SK-N-SH (cell line): Measurements from ENCODE around the gene SAP30L. TPM values are rescaled to one million over a fixed set of nuclear protein-coding genes. Genes with fewer than 3 reads are reported as not detected.

Source experiments
- CTCF ChIA-PET: fragments of 300-600, 350-600 bp; formaldehyde crosslinking; extraction: SDS; loops from one replicate; lab custom pipeline; 2021; lab: Yijun Ruan, JAX
- POLR2A ChIA-PET: fragments of 350-600 bp; sonication (Branson Sonifier 250); formaldehyde crosslinking; extraction: SDS; loops from one replicate; lab custom pipeline; 2020; ENCODE audit warnings: antibody characterized with exemption, inconsistent platforms; lab: Yijun Ruan, JAX
- DNase-seq: peaks from one replicate; pipeline ENCODE4 v3.0.0; 2012
- H2AFZ ChIP-seq: fragments of 200-600 bp; sonication (generic); 2 replicates; pipeline ENCODE4 v1.8.1; 2016; ENCODE audit warnings: antibody characterized with exemption, mild to moderate bottlenecking, low read depth
- H3F3A ChIP-seq: fragments of 200-600 bp; sonication (generic); replicated peaks from 2 replicates; pipeline ENCODE3; 2016; ENCODE audit warnings: antibody characterized with exemption, mild to moderate bottlenecking; ENCODE audit not compliant: insufficient read depth
- H3K27ac ChIP-seq, 2 experiments: fragments of 200-500 bp in 1 of 2; fragments of 200-600 bp in 1 of 2; sonication (Bioruptor generic) in 1 of 2; sonication (generic), shearing (Covaris generic) in 1 of 2; 2 replicates each; pipeline versions ENCODE4 v1.5.1 to v1.6.1; 2014 to 2016; ENCODE audit warnings: low read depth in 2 of 2, inconsistent platforms in 1 of 2, low read length in 1 of 2, mild to moderate bottlenecking in 1 of 2, mixed read lengths in 1 of 2
- H3K27me3 ChIP-seq: fragments of 200-600 bp; sonication (generic), shearing (Covaris generic); 2 replicates; pipeline ENCODE4 v1.6.1; 2016; ENCODE audit warnings: mixed run types; ENCODE audit not compliant: insufficient read depth
- H3K36me3 ChIP-seq, 2 experiments: fragments of 200-500 bp in 1 of 2; fragments of 200-600 bp in 1 of 2; sonication (Bioruptor generic) in 1 of 2; sonication (generic) in 1 of 2; replicated peaks in 1 of 2; 2 replicates each; pipeline versions ENCODE3 to v1.5.1; 2014 to 2016; ENCODE audit warnings: low read length in 1 of 2, mild to moderate bottlenecking in 1 of 2; ENCODE audit not compliant: insufficient read depth in 2 of 2, control insufficient read depth in 1 of 2
- H3K4me1 ChIP-seq, 2 experiments: fragments of 200-500 bp in 1 of 2; fragments of 200-600 bp in 1 of 2; sonication (Bioruptor generic) in 1 of 2; sonication (generic), shearing (Covaris generic) in 1 of 2; 2 replicates each; pipeline versions ENCODE4 v1.5.1 to v1.6.1; 2014 to 2016; ENCODE audit warnings: low read depth in 1 of 2, low read length in 1 of 2, mixed run types in 1 of 2; ENCODE audit not compliant: insufficient read depth in 2 of 2, control insufficient read depth in 1 of 2
- H3K4me2 ChIP-seq: fragments of 200-600 bp; sonication (generic), shearing (Covaris generic); 2 replicates; pipeline ENCODE4 v1.6.1; 2017; ENCODE audit warnings: mixed run types
- H3K4me3 ChIP-seq, 2 experiments: fragments of 200-500 bp in 1 of 2; fragments of 200-600 bp in 1 of 2; sonication (Bioruptor generic) in 1 of 2; sonication (generic), shearing (Covaris generic) in 1 of 2; 2 replicates each; pipeline versions ENCODE4 v1.5.1 to v1.8.1; 2014 to 2016; ENCODE audit warnings: low read depth in 2 of 2, inconsistent platforms in 1 of 2, low read length in 1 of 2, mild to moderate bottlenecking in 1 of 2, mixed read lengths in 1 of 2, moderate library complexity in 1 of 2
- H3K79me2 ChIP-seq: fragments of 200-600 bp; sonication (generic); 2 replicates; pipeline ENCODE4 v1.8.1; 2017; ENCODE audit warnings: mild to moderate bottlenecking; ENCODE audit not compliant: insufficient read depth
- H3K9ac ChIP-seq: fragments of 200-600 bp; sonication (generic); 2 replicates; pipeline ENCODE4 v1.6.1; 2017; ENCODE audit warnings: mixed run types
- H3K9me2 ChIP-seq: fragments of 200-600 bp; sonication (generic); 2 replicates; pipeline ENCODE4 v1.6.1; 2017; ENCODE audit warnings: mixed run types
- H3K9me3 ChIP-seq: fragments of 200-600 bp; sonication (generic); 2 replicates; pipeline ENCODE4 v1.6.1; 2017; ENCODE audit warnings: mixed run types, mild to moderate bottlenecking, moderate library complexity
- H4K20me1 ChIP-seq: fragments of 200-600 bp; sonication (generic); 2 replicates; pipeline ENCODE4 v1.6.1; 2017; ENCODE audit warnings: mild to moderate bottlenecking, mixed run types; ENCODE audit not compliant: insufficient read depth
- CHD2 ChIP-seq: fragments of 150-350 bp; IDR thresholded peaks from 2 replicates; pipeline ENCODE4 v1.6.1; 2018; ENCODE audit warnings: low read length; ENCODE audit not compliant: partially characterized antibody
- CTCF ChIP-seq: fragments of 200-600 bp; sonication (generic); IDR thresholded peaks from 2 replicates; pipeline ENCODE4 v1.6.1; 2017; ENCODE audit warnings: antibody characterized with exemption, mild to moderate bottlenecking, moderate library complexity
- EZH2phosphoT487 ChIP-seq: fragments of 200-600 bp; sonication (generic); IDR thresholded peaks from 2 replicates; pipeline ENCODE4 v1.6.1; 2017; ENCODE audit warnings: low read depth, mixed run types, mild to moderate bottlenecking, antibody characterized with exemption, moderate library complexity, borderline replicate concordance
- FOSL2 ChIP-seq: IDR thresholded peaks from 2 replicates; pipeline ENCODE4 v1.4.0; 2012; ENCODE audit warnings: low read depth, mild to moderate bottlenecking, moderate library complexity, borderline replicate concordance
- MXI1 ChIP-seq: IDR thresholded peaks from 2 replicates; pipeline ENCODE4 v1.6.1; 2012; ENCODE audit warnings: mild to moderate bottlenecking, low read depth, low read length, improper control_type of control experiment
- PBX3 ChIP-seq: IDR thresholded peaks from 2 replicates; pipeline ENCODE4; 2012
- RCOR1 ChIP-seq: fragments of 150-350 bp; IDR thresholded peaks from 2 replicates; pipeline ENCODE4 v1.6.1; 2017; ENCODE audit warnings: antibody characterized with exemption, low read length
- REST ChIP-seq: IDR thresholded peaks from 2 replicates; pipeline ENCODE4 v1.6.1; 2012; ENCODE audit warnings: mild to moderate bottlenecking, low read depth, low read length, moderate library complexity
- RXRA ChIP-seq: IDR thresholded peaks from 2 replicates; pipeline ENCODE4 v1.4.0; 2012; ENCODE audit warnings: low read depth, mild to moderate bottlenecking, borderline replicate concordance
- TAF1 ChIP-seq: IDR thresholded peaks from 2 replicates; pipeline ENCODE4 v1.6.1; 2012; ENCODE audit warnings: low read depth, mild to moderate bottlenecking, low read length, moderate library complexity, borderline replicate concordance
- TCF12 ChIP-seq: IDR thresholded peaks from 2 replicates; pipeline ENCODE4 v1.4.0; 2012
- YY1 ChIP-seq: IDR thresholded peaks from 2 replicates; pipeline ENCODE4 v1.4.0; 2012; ENCODE audit warnings: low read depth, mild to moderate bottlenecking
- ZBTB33 ChIP-seq: IDR thresholded peaks from 2 replicates; pipeline ENCODE4 v1.4.0; 2012; ENCODE audit warnings: low read depth, borderline replicate concordance
- WGBS: methylation state at CpG from one replicate; pipeline ENCODE4 v1.1.6; 2017; ENCODE audit warnings: low lambda C conversion rate; 5-methylcytosine and 5-hydroxymethylcytosine counted together
- polyA plus RNA-seq, 3 experiments: library from polyadenylated mRNA; depleted of rRNA; stranded (reverse); fragments of >200 nt; gene quantifications; 2 replicates each; pipeline ENCODE4 v1.2.3, GENCODE V29; 2012

SAP30L gene
- polyA plus RNA-seq, 1 of the 3 experiments (the other 2 are of a cell fraction): 26.6 TPM

- Histone ChIP-seq H3K9ac (peak overlapping the region; percentile 74), H3K27ac (peak overlapping the region; percentile 68 to 80), H3K9me2 (no peaks in the 10 kb centered on the region), H3K36me3 (peaks cover 7 to 23% of the 10 kb centered on the region in 2 experiments), H3K4me2 (peak overlapping the region; percentile 96), H3K27me3 (no peaks in the 10 kb centered on the region), H3K79me2 (peaks cover 55% of the 10 kb centered on the region), H3K9me3 (no peaks in the 10 kb centered on the region), H2AFZ (peak overlapping the region; percentile 95), H3K4me1 (peaks cover 0 to 15% of the 10 kb centered on the region in 2 experiments; a peak in 3 of 4 replicates), H3K4me3 (peak overlapping the region; percentile 96), H4K20me1 (peaks cover 29% of the 10 kb centered on the region), H3F3A (peaks cover 4% of the 10 kb centered on the region)
- no peak for TF ChIP-seq ZBTB33
- peak; percentile 57 for TF ChIP-seq REST
- ChIA-PET POLR2A (no interaction called here), CTCF (interaction anchor here (0.6 to 1.0 kb wide), 2 partner anchors 195 to 373 kb away, joined by 3 to 4 read pairs; no protein-coding TSS in a partner anchor)
- 9% methylated on average over 20 of the region's 30 CpGs for WGBS
- DNase-seq: peak; percentile 57
Observed at GRCh38 chr5:154444556-154445421, 1.0 kb upstream of the SAP30L start.

- no peaks in the 10 kb centered on the region for H3K9me3 ChIP-seq
- DNase-seq: peak; percentile 76
- H3K4me2 ChIP-seq: peak overlapping the region; percentile 85
- peak overlapping the region; percentile 72 for H2AFZ ChIP-seq
- 4% methylated on average over 5 of the region's 87 CpGs for WGBS
- H3K36me3 ChIP-seq: peaks cover 10 to 23% of the 10 kb centered on the region in 2 experiments
- no peaks in the 10 kb centered on the region for H3K9me2 ChIP-seq
- H3K9ac ChIP-seq: peak overlapping the region; percentile 76
- H3K27me3 ChIP-seq: no peaks in the 10 kb centered on the region
- ChIA-PET CTCF (interaction anchor here (0.7 to 2.1 kb wide), 9 partner anchors 11 to 374 kb away, joined by 3 to 6 read pairs (median 3); no protein-coding TSS in a partner anchor), POLR2A (no interaction called here)
- peak overlapping the region; percentile 96 for H3K4me3 ChIP-seq
- peaks cover 4% of the 10 kb centered on the region for H3F3A ChIP-seq
- peaks cover 31% of the 10 kb centered on the region for H4K20me1 ChIP-seq
- peak overlapping the region; percentile 44 to 67 for H3K27ac ChIP-seq
- peaks cover 69% of the 10 kb centered on the region for H3K79me2 ChIP-seq
- peaks cover 0 to 15% of the 10 kb centered on the region in 2 experiments; a peak in 3 of 4 replicates for H3K4me1 ChIP-seq
- TF ChIP-seq RXRA (no peak), YY1 (no peak), EZH2phosphoT487 (no peak), TCF12 (peak; percentile 36; the same call in 1 of the 2 replicates), PBX3 (peak; percentile 27; the same call in 1 of the 2 replicates), CTCF (no peak), TAF1 (no peak), FOSL2 (no peak), CHD2 (peak; percentile 7), MXI1 (no peak), RCOR1 (no peak)
Observed at GRCh38 chr5:154446195-154447088, 645 bp downstream of the SAP30L start.
